OCI-LY3 (cell line): ENCODE results near the gene TMEM51.

ENCODE experiments used
- EZH2phosphoT487 ChIP-seq: fragments of 200-600 bp; shearing (Covaris generic); IDR thresholded peaks from 2 replicates; pipeline ENCODE4 v1.6.1; 2018; ENCODE audit warnings: antibody characterized with exemption, mixed run types, low read depth
- TF ChIP-seq, protein P1 (sequence below): fragments of 200-600, 300-600 bp; sonication (generic); IDR thresholded peaks from 2 replicates; pipeline ENCODE4 v1.5.1; 2014; ENCODE audit warnings: antibody characterized with exemption, low read length, low read depth

GRCh38 chr1:15256584-15256983, 103.0 kb downstream of the TMEM51 start:
- TF ChIP-seq, protein P1, sequence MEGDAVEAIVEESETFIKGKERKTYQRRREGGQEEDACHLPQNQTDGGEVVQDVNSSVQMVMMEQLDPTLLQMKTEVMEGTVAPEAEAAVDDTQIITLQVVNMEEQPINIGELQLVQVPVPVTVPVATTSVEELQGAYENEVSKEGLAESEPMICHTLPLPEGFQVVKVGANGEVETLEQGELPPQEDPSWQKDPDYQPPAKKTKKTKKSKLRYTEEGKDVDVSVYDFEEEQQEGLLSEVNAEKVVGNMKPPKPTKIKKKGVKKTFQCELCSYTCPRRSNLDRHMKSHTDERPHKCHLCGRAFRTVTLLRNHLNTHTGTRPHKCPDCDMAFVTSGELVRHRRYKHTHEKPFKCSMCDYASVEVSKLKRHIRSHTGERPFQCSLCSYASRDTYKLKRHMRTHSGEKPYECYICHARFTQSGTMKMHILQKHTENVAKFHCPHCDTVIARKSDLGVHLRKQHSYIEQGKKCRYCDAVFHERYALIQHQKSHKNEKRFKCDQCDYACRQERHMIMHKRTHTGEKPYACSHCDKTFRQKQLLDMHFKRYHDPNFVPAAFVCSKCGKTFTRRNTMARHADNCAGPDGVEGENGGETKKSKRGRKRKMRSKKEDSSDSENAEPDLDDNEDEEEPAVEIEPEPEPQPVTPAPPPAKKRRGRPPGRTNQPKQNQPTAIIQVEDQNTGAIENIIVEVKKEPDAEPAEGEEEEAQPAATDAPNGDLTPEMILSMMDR, result no peak
- no peak for TF ChIP-seq EZH2phosphoT487
